ENCODE data around the gene CDH1. TPM values are rescaled to one million over a fixed set of nuclear protein-coding genes. Genes with fewer than 3 reads are reported as not detected.
"Not testable (repeated sequence)": the region's sequence is repeated elsewhere in the genome, so short reads cannot be mapped to it uniquely, and the experiment has no call there.

The CDH1 gene
- polyA plus RNA-seq, 1 of the 3 experiments (the other 2 are of a cell fraction): not detected

DNA sequence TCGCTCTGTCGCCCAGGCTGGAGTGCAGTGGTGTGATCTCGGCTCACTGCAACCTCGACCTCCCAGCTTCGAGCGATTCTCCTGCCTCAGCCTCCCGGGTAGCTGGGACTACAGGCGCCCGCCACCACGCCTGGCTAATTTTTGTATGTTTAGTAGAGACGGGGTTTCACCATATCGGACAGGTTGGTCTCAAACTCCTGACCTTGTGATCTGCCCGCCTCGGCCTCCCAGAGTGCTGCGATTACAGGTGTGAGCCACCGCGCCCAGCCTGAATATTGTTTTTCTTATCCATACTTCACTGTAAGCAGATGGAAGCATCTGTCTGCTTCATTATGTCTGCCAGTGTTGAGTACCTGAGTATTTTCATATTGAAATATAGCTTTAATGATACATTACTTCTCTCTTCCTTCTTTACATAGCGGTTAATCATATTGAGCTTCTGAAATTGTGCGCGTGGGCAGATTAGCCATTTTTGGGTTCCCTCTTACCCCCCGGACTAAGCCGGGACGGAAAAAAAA, 105.9 kb downstream of the CDH1 start:
- not testable (repeated sequence) for H3F3A ChIP-seq (replicated peaks; ENCODE audit: insufficient read depth); H3K36me3 ChIP-seq (replicated peaks in 1 of 2; ENCODE audit: control insufficient read depth in 1 of 2, insufficient read depth in 2 of 2, low read length in 1 of 2); H3K9me2 ChIP-seq; H3K4me1 ChIP-seq (ENCODE audit: control insufficient read depth in 1 of 2, insufficient read depth in 2 of 2, low read depth in 1 of 2, low read length in 1 of 2); H3K9me3 ChIP-seq; H4K20me1 ChIP-seq (ENCODE audit: insufficient read depth); DNase-seq; H3K27me3 ChIP-seq (ENCODE audit: insufficient read depth)
- Histone ChIP-seq H3K9ac (peak overlapping the region; percentile 86), H3K27ac (ENCODE audit: low read depth in 2 of 2, low read length in 1 of 2) (peak overlapping the region in 1 of 2 experiments; percentile 69; a peak in 2 of 4 replicates), H3K4me3 (ENCODE audit: low read depth in 2 of 2, low read length in 1 of 2) (peak overlapping the region; percentile 69 to 82), H3K4me2 (peak overlapping the region; percentile 87), H2AFZ (ENCODE audit: low read depth) (peak overlapping the region; percentile 96), H3K79me2 (ENCODE audit: insufficient read depth) (peaks cover 23% of the 10 kb centered on the region; the same call in 1 of the 2 replicates)
- POLR2A ChIA-PET: interaction anchor here (0.7 to 1.6 kb wide), 2 partner anchors 252 to 268 kb away, joined by 3 read pairs; no protein-coding TSS in a partner anchor
- TF ChIP-seq NRF1 (IDR thresholded peaks at IDR 0.05; ENCODE audit: low read depth, low read length): 0 out of 2 replicates have a peak, but pooled peaks have one; percentile 14
- 48% methylated on average over 23 of the region's 23 CpGs for WGBS (ENCODE audit: low lambda C conversion rate)
- CTCF ChIA-PET: interaction anchor here (1.2 to 6.6 kb wide), 8 partner anchors 9 to 314 kb away, joined by 3 to 42 read pairs (median 6); no protein-coding TSS in a partner anchor

- Histone ChIP-seq H4K20me1 (ENCODE audit: insufficient read depth) (no peaks in the 10 kb centered on the region), H3K27me3 (ENCODE audit: insufficient read depth) (no peaks in the 10 kb centered on the region), H3K27ac (ENCODE audit: low read depth in 2 of 2, low read length in 1 of 2) (peak within 1 kb of the TSS; percentile 69 to 88), H3K9me3 (no peaks in the 10 kb centered on the region), H3K9ac (peak within 1 kb of the TSS; percentile 86), H2AFZ (ENCODE audit: low read depth) (peak within 1 kb of the TSS; percentile 96), H3K4me1 (ENCODE audit: control insufficient read depth in 1 of 2, insufficient read depth in 2 of 2, low read depth in 1 of 2, low read length in 1 of 2) (peaks cover 0 to 3% of the 10 kb centered on the region in 2 experiments; a peak in 2 of 4 replicates), H3F3A (replicated peaks; ENCODE audit: insufficient read depth) (peaks cover 4% of the 10 kb centered on the region), H3K9me2 (no peaks in the 10 kb centered on the region), H3K36me3 (replicated peaks in 1 of 2; ENCODE audit: control insufficient read depth in 1 of 2, insufficient read depth in 2 of 2, low read length in 1 of 2) (no peaks in the 10 kb centered on the region), H3K79me2 (ENCODE audit: insufficient read depth) (peaks cover 27% of the 10 kb centered on the region; the same call in 1 of the 2 replicates), H3K4me3 (ENCODE audit: low read depth in 2 of 2, low read length in 1 of 2) (peak within 1 kb of the TSS; percentile 69 to 82), H3K4me2 (peak within 1 kb of the TSS; percentile 87)
- under 1% methylated on average over 39 of the region's 55 CpGs for WGBS (ENCODE audit: low lambda C conversion rate)
- DNase-seq: peak; percentile 89
- ChIA-PET CTCF (interaction anchor here (0.8 to 6.6 kb wide), 18 partner anchors 10 to 323 kb away, joined by 3 to 73 read pairs (median 6); partner anchors contain the start of genes CHTF8, HAS3 and UTP4), POLR2A (interaction anchor here (0.6 to 1.6 kb wide), 4 partner anchors 253 to 280 kb away, joined by 3 read pairs; partner anchors contain the start of gene HAS3)
- TF ChIP-seq RFX5 (IDR thresholded peaks at IDR 0.05; ENCODE audit: low read length) (no peak), RCOR1 (IDR thresholded peaks at IDR 0.05; ENCODE audit: low read length) (no peak), POLR2AphosphoS5 (IDR thresholded peaks at IDR 0.05; ENCODE audit: low read depth, low read length) (peak; percentile 78), FOXJ3 (CRISPR knock-in tag; IDR thresholded peaks at IDR 0.05) (no peak), JUND (IDR thresholded peaks at IDR 0.05) (no peak), MXI1 (IDR thresholded peaks at IDR 0.05; ENCODE audit: low read depth, low read length) (no peak; the same call in none of the 2 replicates), CHD2 (IDR thresholded peaks at IDR 0.05; ENCODE audit: low read length, partially characterized antibody) (peak; percentile 55), TCF12 (IDR thresholded peaks at IDR 0.05) (no peak), ELF1 (IDR thresholded peaks at IDR 0.05) (peak; percentile 81), FOSL2 (IDR thresholded peaks at IDR 0.05; ENCODE audit: borderline replicate concordance, low read depth) (no peak), CTCF (IDR thresholded peaks at IDR 0.05) (peak; percentile 52), SMC3 (IDR thresholded peaks at IDR 0.05; ENCODE audit: low read depth, low read length) (peak; percentile 14; the same call in 1 of the 2 replicates), EZH2phosphoT487 (IDR thresholded peaks at IDR 0.05; ENCODE audit: borderline replicate concordance, low read depth) (no peak), GABPA (IDR thresholded peaks at IDR 0.05; ENCODE audit: low read depth) (peak; percentile 60), MEF2A (IDR thresholded peaks at IDR 0.05; ENCODE audit: borderline replicate concordance, low read depth) (no peak)
- TF ChIP-seq, protein P1, sequence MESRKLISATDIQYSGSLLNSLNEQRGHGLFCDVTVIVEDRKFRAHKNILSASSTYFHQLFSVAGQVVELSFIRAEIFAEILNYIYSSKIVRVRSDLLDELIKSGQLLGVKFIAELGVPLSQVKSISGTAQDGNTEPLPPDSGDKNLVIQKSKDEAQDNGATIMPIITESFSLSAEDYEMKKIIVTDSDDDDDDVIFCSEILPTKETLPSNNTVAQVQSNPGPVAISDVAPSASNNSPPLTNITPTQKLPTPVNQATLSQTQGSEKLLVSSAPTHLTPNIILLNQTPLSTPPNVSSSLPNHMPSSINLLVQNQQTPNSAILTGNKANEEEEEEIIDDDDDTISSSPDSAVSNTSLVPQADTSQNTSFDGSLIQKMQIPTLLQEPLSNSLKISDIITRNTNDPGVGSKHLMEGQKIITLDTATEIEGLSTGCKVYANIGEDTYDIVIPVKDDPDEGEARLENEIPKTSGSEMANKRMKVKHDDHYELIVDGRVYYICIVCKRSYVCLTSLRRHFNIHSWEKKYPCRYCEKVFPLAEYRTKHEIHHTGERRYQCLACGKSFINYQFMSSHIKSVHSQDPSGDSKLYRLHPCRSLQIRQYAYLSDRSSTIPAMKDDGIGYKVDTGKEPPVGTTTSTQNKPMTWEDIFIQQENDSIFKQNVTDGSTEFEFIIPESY (IDR thresholded peaks at IDR 0.05; ENCODE audit: borderline replicate concordance, low read depth): no peak
- TF ChIP-seq, protein P2, sequence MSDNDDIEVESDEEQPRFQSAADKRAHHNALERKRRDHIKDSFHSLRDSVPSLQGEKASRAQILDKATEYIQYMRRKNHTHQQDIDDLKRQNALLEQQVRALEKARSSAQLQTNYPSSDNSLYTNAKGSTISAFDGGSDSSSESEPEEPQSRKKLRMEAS (IDR thresholded peaks at IDR 0.05; ENCODE audit: low read depth): peak; percentile 71
- TF ChIP-seq, protein P3, sequence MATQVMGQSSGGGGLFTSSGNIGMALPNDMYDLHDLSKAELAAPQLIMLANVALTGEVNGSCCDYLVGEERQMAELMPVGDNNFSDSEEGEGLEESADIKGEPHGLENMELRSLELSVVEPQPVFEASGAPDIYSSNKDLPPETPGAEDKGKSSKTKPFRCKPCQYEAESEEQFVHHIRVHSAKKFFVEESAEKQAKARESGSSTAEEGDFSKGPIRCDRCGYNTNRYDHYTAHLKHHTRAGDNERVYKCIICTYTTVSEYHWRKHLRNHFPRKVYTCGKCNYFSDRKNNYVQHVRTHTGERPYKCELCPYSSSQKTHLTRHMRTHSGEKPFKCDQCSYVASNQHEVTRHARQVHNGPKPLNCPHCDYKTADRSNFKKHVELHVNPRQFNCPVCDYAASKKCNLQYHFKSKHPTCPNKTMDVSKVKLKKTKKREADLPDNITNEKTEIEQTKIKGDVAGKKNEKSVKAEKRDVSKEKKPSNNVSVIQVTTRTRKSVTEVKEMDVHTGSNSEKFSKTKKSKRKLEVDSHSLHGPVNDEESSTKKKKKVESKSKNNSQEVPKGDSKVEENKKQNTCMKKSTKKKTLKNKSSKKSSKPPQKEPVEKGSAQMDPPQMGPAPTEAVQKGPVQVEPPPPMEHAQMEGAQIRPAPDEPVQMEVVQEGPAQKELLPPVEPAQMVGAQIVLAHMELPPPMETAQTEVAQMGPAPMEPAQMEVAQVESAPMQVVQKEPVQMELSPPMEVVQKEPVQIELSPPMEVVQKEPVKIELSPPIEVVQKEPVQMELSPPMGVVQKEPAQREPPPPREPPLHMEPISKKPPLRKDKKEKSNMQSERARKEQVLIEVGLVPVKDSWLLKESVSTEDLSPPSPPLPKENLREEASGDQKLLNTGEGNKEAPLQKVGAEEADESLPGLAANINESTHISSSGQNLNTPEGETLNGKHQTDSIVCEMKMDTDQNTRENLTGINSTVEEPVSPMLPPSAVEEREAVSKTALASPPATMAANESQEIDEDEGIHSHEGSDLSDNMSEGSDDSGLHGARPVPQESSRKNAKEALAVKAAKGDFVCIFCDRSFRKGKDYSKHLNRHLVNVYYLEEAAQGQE (IDR thresholded peaks at IDR 0.05; ENCODE audit: low read depth, low read length): 0 out of 2 replicates have a peak, but pooled peaks have one; percentile 27
Observed at GRCh38 chr16:68843482-68844210, 106.6 kb downstream of the CDH1 start, which contains the start of gene TANGO6. Gene TANGO6, plus strand, starts transcription at chr16:68843531. Its CDS starts 87 bp downstream, at chr16:68843618.

All from SK-N-SH (cell line).